ENCODE results near the gene CORIN.

CORIN gene

DNA sequence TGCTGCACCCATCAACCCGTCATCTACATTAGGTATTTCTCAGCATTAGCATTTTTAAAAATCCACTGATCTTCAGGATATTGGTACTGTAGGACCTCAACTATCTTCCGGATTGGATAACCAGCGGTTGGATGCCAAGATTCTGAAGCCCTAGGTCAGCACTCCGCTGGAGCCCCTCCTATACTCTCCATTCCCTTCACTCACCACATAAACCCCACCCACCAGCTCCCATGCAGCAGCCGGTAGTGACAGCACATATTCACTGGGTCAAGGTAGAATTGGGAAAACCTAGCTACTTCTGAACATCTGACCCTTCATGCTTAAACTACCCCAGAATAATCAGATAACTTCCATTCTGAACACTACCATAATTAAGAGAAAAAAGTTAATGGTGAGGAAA, 134.9 kb downstream of the CORIN start:
- Histone ChIP-seq H3K4me1 (ENCODE audit: control insufficient read depth, low read length) (no peaks in the 10 kb centered on the region), H3K4me2 (ENCODE audit: low read length) (no peak overlapping the region), H3K9me2 (replicated peaks; ENCODE audit: control insufficient read depth, low read length) (no peaks in the 10 kb centered on the region), H3F3A (ENCODE audit: control insufficient read depth, insufficient read depth) (no peaks in the 10 kb centered on the region), H3K36me3 (ENCODE audit: control insufficient read depth, low read length) (no peaks in the 10 kb centered on the region), H4K20me1 (ENCODE audit: control insufficient read depth, insufficient read depth, low read depth, low read length) (no peaks in the 10 kb centered on the region), H3K4me3 (ENCODE audit: low read length) (no peak overlapping the region), H3K9me3 (ENCODE audit: control insufficient read depth, insufficient read depth, low read length) (no peaks in the 10 kb centered on the region), H3K79me2 (ENCODE audit: control insufficient read depth, low read length) (no peaks in the 10 kb centered on the region), H3K27me3 (ENCODE audit: control insufficient read depth, low read length) (no peaks in the 10 kb centered on the region; the same call in 1 of the 2 replicates), H3K27ac (ENCODE audit: low read depth, low read length) (no peak overlapping the region)
- TF ChIP-seq, protein P1, sequence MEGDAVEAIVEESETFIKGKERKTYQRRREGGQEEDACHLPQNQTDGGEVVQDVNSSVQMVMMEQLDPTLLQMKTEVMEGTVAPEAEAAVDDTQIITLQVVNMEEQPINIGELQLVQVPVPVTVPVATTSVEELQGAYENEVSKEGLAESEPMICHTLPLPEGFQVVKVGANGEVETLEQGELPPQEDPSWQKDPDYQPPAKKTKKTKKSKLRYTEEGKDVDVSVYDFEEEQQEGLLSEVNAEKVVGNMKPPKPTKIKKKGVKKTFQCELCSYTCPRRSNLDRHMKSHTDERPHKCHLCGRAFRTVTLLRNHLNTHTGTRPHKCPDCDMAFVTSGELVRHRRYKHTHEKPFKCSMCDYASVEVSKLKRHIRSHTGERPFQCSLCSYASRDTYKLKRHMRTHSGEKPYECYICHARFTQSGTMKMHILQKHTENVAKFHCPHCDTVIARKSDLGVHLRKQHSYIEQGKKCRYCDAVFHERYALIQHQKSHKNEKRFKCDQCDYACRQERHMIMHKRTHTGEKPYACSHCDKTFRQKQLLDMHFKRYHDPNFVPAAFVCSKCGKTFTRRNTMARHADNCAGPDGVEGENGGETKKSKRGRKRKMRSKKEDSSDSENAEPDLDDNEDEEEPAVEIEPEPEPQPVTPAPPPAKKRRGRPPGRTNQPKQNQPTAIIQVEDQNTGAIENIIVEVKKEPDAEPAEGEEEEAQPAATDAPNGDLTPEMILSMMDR (IDR thresholded peaks at IDR 0.05; ENCODE audit: low read depth, low read length, poor library complexity, severe bottlenecking): no peak
- TF ChIP-seq EZH2phosphoT487 (IDR thresholded peaks at IDR 0.05; ENCODE audit: borderline replicate concordance, low read length): no peak

DNA sequence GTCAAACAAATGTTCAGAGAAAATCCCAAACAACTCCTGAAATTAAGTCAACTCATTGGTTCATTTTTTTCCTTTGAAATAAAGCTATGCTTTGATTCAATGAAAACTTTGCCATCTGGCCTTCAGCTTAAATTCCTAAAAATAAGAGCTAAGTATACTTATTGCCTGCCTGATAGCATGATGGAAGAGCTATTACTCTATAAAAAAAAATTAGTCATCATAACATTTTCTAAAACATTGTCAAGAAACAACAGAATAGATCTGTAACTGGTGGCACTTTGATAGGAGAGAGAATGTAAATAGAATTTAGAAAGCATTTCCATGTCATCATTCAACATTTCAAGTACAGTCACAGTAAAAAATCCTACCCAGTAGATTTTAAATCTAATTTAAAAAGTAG, 136.6 kb downstream of the CORIN start:
- Histone ChIP-seq H3K36me3 (ENCODE audit: control insufficient read depth, low read length) (no peaks in the 10 kb centered on the region), H4K20me1 (ENCODE audit: control insufficient read depth, insufficient read depth, low read depth, low read length) (no peaks in the 10 kb centered on the region), H3K9me3 (ENCODE audit: control insufficient read depth, insufficient read depth, low read length) (no peaks in the 10 kb centered on the region), H3K79me2 (ENCODE audit: control insufficient read depth, low read length) (no peaks in the 10 kb centered on the region), H3K4me1 (ENCODE audit: control insufficient read depth, low read length) (no peaks in the 10 kb centered on the region), H3F3A (ENCODE audit: control insufficient read depth, insufficient read depth) (no peaks in the 10 kb centered on the region), H3K27ac (ENCODE audit: low read depth, low read length) (no peak overlapping the region), H3K4me2 (ENCODE audit: low read length) (no peak overlapping the region), H3K4me3 (ENCODE audit: low read length) (no peak overlapping the region), H3K27me3 (ENCODE audit: control insufficient read depth, low read length) (no peaks in the 10 kb centered on the region), H3K9me2 (replicated peaks; ENCODE audit: control insufficient read depth, low read length) (no peaks in the 10 kb centered on the region)
- TF ChIP-seq EZH2phosphoT487 (IDR thresholded peaks at IDR 0.05; ENCODE audit: borderline replicate concordance, low read length): no peak
- TF ChIP-seq, protein P1 (IDR thresholded peaks at IDR 0.05; ENCODE audit: low read depth, low read length, poor library complexity, severe bottlenecking): no peak

DNA sequence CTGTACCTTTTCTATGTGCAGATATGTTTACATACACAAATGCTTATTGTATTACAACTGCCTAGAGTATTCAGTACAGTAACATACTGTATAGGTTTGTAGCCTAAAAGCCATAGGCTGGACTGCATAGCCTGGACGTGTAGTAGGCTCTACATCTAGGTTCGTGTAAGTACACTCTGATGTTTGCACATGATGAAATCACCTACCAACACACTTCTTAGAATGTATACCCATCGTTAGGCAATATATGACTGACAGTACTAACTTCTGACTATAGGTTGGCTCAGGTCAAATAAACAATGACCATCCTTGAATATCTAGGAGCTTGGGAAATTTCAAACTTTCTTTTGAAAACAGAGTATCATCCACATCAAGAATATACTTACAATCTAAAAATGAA, 139.0 kb downstream of the CORIN start:
- Histone ChIP-seq H4K20me1 (ENCODE audit: control insufficient read depth, insufficient read depth, low read depth, low read length) (no peaks in the 10 kb centered on the region), H3K27ac (ENCODE audit: low read depth, low read length) (no peak overlapping the region), H3K27me3 (ENCODE audit: control insufficient read depth, low read length) (peaks cover 7% of the 10 kb centered on the region; the same call in 1 of the 2 replicates), H3K9me2 (replicated peaks; ENCODE audit: control insufficient read depth, low read length) (no peaks in the 10 kb centered on the region), H3F3A (ENCODE audit: control insufficient read depth, insufficient read depth) (no peaks in the 10 kb centered on the region), H3K4me2 (ENCODE audit: low read length) (no peak overlapping the region), H3K4me1 (ENCODE audit: control insufficient read depth, low read length) (no peaks in the 10 kb centered on the region), H3K9me3 (ENCODE audit: control insufficient read depth, insufficient read depth, low read length) (no peaks in the 10 kb centered on the region), H3K79me2 (ENCODE audit: control insufficient read depth, low read length) (no peaks in the 10 kb centered on the region), H3K36me3 (ENCODE audit: control insufficient read depth, low read length) (no peaks in the 10 kb centered on the region), H3K4me3 (ENCODE audit: low read length) (no peak overlapping the region)
- TF ChIP-seq EZH2phosphoT487 (IDR thresholded peaks at IDR 0.05; ENCODE audit: borderline replicate concordance, low read length): no peak
- TF ChIP-seq, protein P1 (IDR thresholded peaks at IDR 0.05; ENCODE audit: low read depth, low read length, poor library complexity, severe bottlenecking): no peak

DNA sequence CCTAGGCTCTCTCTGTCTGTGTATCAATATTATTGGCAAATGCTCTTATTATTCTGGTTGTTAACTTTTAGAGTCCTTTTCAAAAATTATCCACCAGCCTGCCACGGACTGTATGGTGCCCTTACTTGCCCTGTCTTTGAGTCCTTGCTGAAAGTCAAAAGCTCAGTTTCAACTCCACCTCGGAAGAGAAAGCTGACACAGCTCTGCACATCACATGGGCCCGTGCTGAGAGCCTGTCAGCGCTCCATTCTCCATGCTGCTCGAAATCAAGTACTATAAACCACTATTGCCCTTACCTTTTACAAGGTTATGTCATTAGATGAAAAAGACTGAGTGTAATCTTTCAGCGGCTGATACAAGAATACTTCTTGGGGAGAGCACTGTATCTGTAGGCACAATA, 141.0 kb downstream of the CORIN start:
- TF ChIP-seq EZH2phosphoT487 (IDR thresholded peaks at IDR 0.05; ENCODE audit: borderline replicate concordance, low read length): no peak
- TF ChIP-seq, protein P1 (IDR thresholded peaks at IDR 0.05; ENCODE audit: low read depth, low read length, poor library complexity, severe bottlenecking): no peak
- H3K4me2 ChIP-seq (ENCODE audit: low read length): no peak overlapping the region

More for the DNA sequence above, 141.0 kb downstream of the CORIN start:
- H3K4me3 ChIP-seq (ENCODE audit: low read length): no peak overlapping the region
- H3K9me3 ChIP-seq (ENCODE audit: control insufficient read depth, insufficient read depth, low read length): no peaks in the 10 kb centered on the region
- H3K9me2 ChIP-seq (replicated peaks; ENCODE audit: control insufficient read depth, low read length): no peaks in the 10 kb centered on the region
- no peaks in the 10 kb centered on the region for H3K36me3 ChIP-seq (ENCODE audit: control insufficient read depth, low read length)
- no peaks in the 10 kb centered on the region for H3K4me1 ChIP-seq (ENCODE audit: control insufficient read depth, low read length)
- H3F3A ChIP-seq (ENCODE audit: control insufficient read depth, insufficient read depth): no peaks in the 10 kb centered on the region
- no peaks in the 10 kb centered on the region for H3K79me2 ChIP-seq (ENCODE audit: control insufficient read depth, low read length)
- no peaks in the 10 kb centered on the region for H4K20me1 ChIP-seq (ENCODE audit: control insufficient read depth, insufficient read depth, low read depth, low read length)
- H3K27me3 ChIP-seq (ENCODE audit: control insufficient read depth, low read length): peaks cover 10% of the 10 kb centered on the region
- no peak overlapping the region for H3K27ac ChIP-seq (ENCODE audit: low read depth, low read length)
